HepG2 (cell line): ENCODE data around the gene BRAF. TPM values are rescaled to one million over a fixed set of nuclear protein-coding genes. Genes with fewer than 3 reads are reported as not detected.
A peak's percentile ranks its signal among the peaks of the same experiment; 100 is the strongest.

Experiments used
- ATAC-seq: fragments of 200-7000 bp; cut with Tn5 transposase; 3 replicates; pipeline ENCODE4 v1.9.1; 2020; ENCODE audit warnings: mild to moderate bottlenecking, moderate library complexity
- BruUV-seq: library from RNA; stranded (reverse); fragments of 400-500 nt; replicated peaks from 2 replicates; lab custom pipeline; 2021; lab: Mats Ljungman, UMichigan
- CTCF ChIA-PET: fragments of 300-600 bp; formaldehyde crosslinking; extraction: SDS; loops from one replicate; lab custom pipeline; 2021; ENCODE audit warnings: low total read pairs, inconsistent platforms, low intra/inter-chr PET ratio; lab: Yijun Ruan, JAX
- POLR2A ChIA-PET: fragments of 350-600 bp; sonication (Branson Sonifier 250); formaldehyde crosslinking; loops from one replicate; lab custom pipeline; 2020; ENCODE audit warnings: antibody characterized with exemption, inconsistent platforms; lab: Yijun Ruan, JAX
- DNase-seq: peaks from one replicate; pipeline ENCODE4 v3.0.0-alpha.2; 2015; ENCODE audit warnings: low spot score
- FAIRE-seq: peaks from 3 replicates; lab custom pipeline; 2011; peaks lifted over from hg19 to GRCh38; lab: Jason Lieb, UNC
- H2AFZ ChIP-seq: one replicate; pipeline ENCODE4 v1.6.1; 2011; ENCODE audit warnings: low read length, inconsistent platforms
- H3K27ac ChIP-seq: fragments of 300-600 bp; 3 replicates; pipeline ENCODE4 v1.8.0; 2011; ENCODE audit warnings: mixed run types, mild to moderate bottlenecking, mixed read lengths, low read length, inconsistent platforms; ENCODE audit not compliant: insufficient read depth; ENCODE audit errors: extremely low read length
- H3K27me3 ChIP-seq, 2 experiments: fragments of 200-600 bp in 1 of 2; 2 replicates in 1 of 2; 3 replicates in 1 of 2; pipeline versions ENCODE4 v1.6.0 to v1.8.0; 2011; ENCODE audit warnings: low read length in 2 of 2, mild to moderate bottlenecking in 2 of 2, moderate library complexity in 2 of 2, inconsistent platforms in 1 of 2; ENCODE audit not compliant: insufficient read depth in 2 of 2, control insufficient read depth in 1 of 2
- H3K36me3 ChIP-seq, 2 experiments: fragments of 200-600 bp in 1 of 2; replicated peaks in 1 of 2; 2 replicates in 1 of 2; 3 replicates in 1 of 2; pipeline versions ENCODE4 v1.5.1 to v1.8.0; 2011; ENCODE audit warnings: low read length in 2 of 2, inconsistent platforms in 1 of 2; ENCODE audit not compliant: insufficient read depth in 2 of 2, control insufficient read depth in 1 of 2
- H3K4me1 ChIP-seq: 2 replicates; pipeline ENCODE4 v1.5.1; 2012; ENCODE audit warnings: low read length, inconsistent platforms; ENCODE audit not compliant: insufficient read depth
- H3K4me2 ChIP-seq: 2 replicates; pipeline ENCODE4 v1.6.0; 2011; ENCODE audit warnings: low read depth, low read length, inconsistent platforms
- H3K4me3 ChIP-seq, 3 experiments: fragments of 200-600 bp in 1 of 3; sonication (generic), shearing (Covaris generic) in 1 of 3; replicated peaks in 1 of 3; 2 replicates each; pipeline ENCODE4 v1.5.1; 2011 to 2016; ENCODE audit warnings: low read length in 3 of 3, inconsistent platforms in 2 of 3, low read depth in 2 of 3, mild to moderate bottlenecking in 2 of 3, control low read depth in 1 of 3, mixed read lengths in 1 of 3; ENCODE audit not compliant: insufficient read depth in 1 of 3
- H3K79me2 ChIP-seq: one replicate; pipeline ENCODE4 v1.6.1; 2011; ENCODE audit warnings: low read length, inconsistent platforms; ENCODE audit not compliant: insufficient read depth
- H3K9ac ChIP-seq: 2 replicates; pipeline ENCODE4 v1.6.0; 2011; ENCODE audit warnings: mild to moderate bottlenecking, low read depth, low read length, inconsistent platforms; ENCODE audit not compliant: insufficient read depth
- H3K9me3 ChIP-seq: 2 replicates; pipeline ENCODE4 v1.5.1; 2012; ENCODE audit warnings: mild to moderate bottlenecking, low read length
- H4K20me1 ChIP-seq: 2 replicates; pipeline ENCODE4 v1.6.0; 2011; ENCODE audit warnings: inconsistent platforms, mild to moderate bottlenecking, low read length, moderate library complexity; ENCODE audit not compliant: insufficient read depth
- BRD4 ChIP-seq: sonication (generic); formaldehyde crosslinking; IDR thresholded peaks from 2 replicates; pipeline ENCODE4 v1.4.0; 2020; ENCODE audit warnings: missing genetic modification reagents
- CREB1 ChIP-seq, 2 experiments: fragments of 450-650 bp in 1 of 2; IDR thresholded peaks; 2 replicates each; pipeline ENCODE4 v1.6.1; 2016 to 2017; ENCODE audit warnings: control low read depth in 1 of 2, mild to moderate bottlenecking in 1 of 2, missing compliant biosample characterization in 1 of 2, missing genetic modification characterization in 1 of 2
- ERF ChIP-seq: IDR thresholded peaks from 2 replicates; pipeline ENCODE4 v1.6.1; 2018; ENCODE audit warnings: missing biosample characterization, missing genetic modification reagents
- MEIS1 ChIP-seq: sonication (generic); formaldehyde crosslinking; IDR thresholded peaks from 2 replicates; pipeline ENCODE4 v1.9.0; 2021; ENCODE audit warnings: mild to moderate bottlenecking, missing genetic modification reagents, moderate library complexity, borderline replicate concordance
- NBN ChIP-seq: fragments of 450-650 bp; conservative IDR thresholded peaks from 2 replicates; pipeline ENCODE4 v1.6.1; 2017
- NR2F2 ChIP-seq: IDR thresholded peaks from 2 replicates; pipeline ENCODE4 v1.6.1; 2012; ENCODE audit warnings: low read depth, inconsistent platforms, borderline replicate concordance
- PHF21A ChIP-seq: sonication (generic); formaldehyde crosslinking; IDR thresholded peaks from 2 replicates; pipeline ENCODE4 v1.5.0; 2020; ENCODE audit warnings: mild to moderate bottlenecking, missing genetic modification reagents
- PITX1 ChIP-seq: sonication (generic); formaldehyde crosslinking; IDR thresholded peaks from 2 replicates; pipeline ENCODE4 v1.5.1; 2020; ENCODE audit warnings: mild to moderate bottlenecking, missing genetic modification reagents
- REPIN1 ChIP-seq: sonication (generic); formaldehyde crosslinking; IDR thresholded peaks from 2 replicates; pipeline ENCODE4 v1.8.0; 2022; ENCODE audit warnings: missing genetic modification reagents, low read depth, mild to moderate bottlenecking, borderline replicate concordance
- SMARCE1 ChIP-seq: fragments of 450-650 bp; IDR thresholded peaks from 2 replicates; pipeline ENCODE4 v1.6.1; 2017; ENCODE audit warnings: borderline replicate concordance
- SNAPC4 ChIP-seq: sonication (generic); formaldehyde crosslinking; IDR thresholded peaks from 2 replicates; pipeline ENCODE4 v1.4.0; 2020; ENCODE audit warnings: mild to moderate bottlenecking, missing genetic modification reagents
- ZNF383 ChIP-seq: sonication (generic); formaldehyde crosslinking; IDR thresholded peaks from 2 replicates; pipeline ENCODE4 v1.4.0; 2020; ENCODE audit warnings: missing genetic modification reagents, mild to moderate bottlenecking, borderline replicate concordance
- ZNF546 ChIP-seq: sonication (generic); formaldehyde crosslinking; conservative IDR thresholded peaks from 2 replicates; pipeline ENCODE4 v1.8.1; 2023; ENCODE audit warnings: mild to moderate bottlenecking, missing genetic modification reagents
- ZNF816 ChIP-seq: sonication (generic); formaldehyde crosslinking; IDR thresholded peaks from 2 replicates; pipeline ENCODE4 v1.8.0; 2022; ENCODE audit warnings: missing genetic modification reagents, mild to moderate bottlenecking, borderline replicate concordance
- WGBS: methylation state at CpG from one replicate; pipeline ENCODE4 v1.1.6; 2017; ENCODE audit warnings: low lambda C conversion rate; 5-methylcytosine and 5-hydroxymethylcytosine counted together
- in situ Hi-C: cut with HindIII; loops from 2 replicates; pipeline ENCODE4 v1.10.0; 2017; ENCODE audit warnings: low pct_unique_long_range_greater_than_20kb; ENCODE audit not compliant: extremely low pct_ligation_motif_present
- intact Hi-C: fragments of 100-400 bp; cut with micrococcal nuclease; formaldehyde crosslinking; loops from one replicate; pipeline ENCODE4 v1.10.0; 2022; ENCODE audit not compliant: unreplicated experiment
- polyA plus RNA-seq, 8 experiments: library from polyadenylated mRNA; depleted of rRNA in 3 of 8; stranded (reverse) in 7 of 8; unstranded in 1 of 8; fragments of >200 nt; fragmentation: Illumina TruSeq in 4 of 8; extraction: Trizol in 4 of 8; gene quantifications; 2 replicates each; pipeline versions ENCODE4 v1.2.1 to v1.2.3, GENCODE V29; 2011 to 2016; ENCODE audit warnings: low read depth in 4 of 8, missing spikeins in 1 of 8, mixed read lengths in 1 of 8; ENCODE audit not compliant: insufficient read depth in 1 of 8
- total RNA-seq, 5 experiments: library from RNA; depleted of rRNA; stranded (reverse); fragments of >200 nt; fragmentation: Illumina TruSeq; extraction: Trizol; gene quantifications; 2 replicates each; pipeline ENCODE4 v1.2.3, GENCODE V29; 2016; ENCODE audit warnings: low read depth in 1 of 5
- TF ChIP-seq, protein P1 (sequence below): IDR thresholded peaks from 2 replicates; pipeline ENCODE4 v1.6.1; 2016; ENCODE audit warnings: low read depth, borderline replicate concordance
- TF ChIP-seq, protein P2 (sequence below): sonication (generic); formaldehyde crosslinking; IDR thresholded peaks from 2 replicates; pipeline ENCODE4 v1.9.0; 2021; ENCODE audit warnings: missing genetic modification reagents, mild to moderate bottlenecking, borderline replicate concordance

Gene BRAF
- total and polyA plus RNA-seq, 2 of the 13 experiments (the other 11 are each of a cell fraction or from before 2014, with no cell fraction given): 12.5 to 13.4 TPM

DNA sequence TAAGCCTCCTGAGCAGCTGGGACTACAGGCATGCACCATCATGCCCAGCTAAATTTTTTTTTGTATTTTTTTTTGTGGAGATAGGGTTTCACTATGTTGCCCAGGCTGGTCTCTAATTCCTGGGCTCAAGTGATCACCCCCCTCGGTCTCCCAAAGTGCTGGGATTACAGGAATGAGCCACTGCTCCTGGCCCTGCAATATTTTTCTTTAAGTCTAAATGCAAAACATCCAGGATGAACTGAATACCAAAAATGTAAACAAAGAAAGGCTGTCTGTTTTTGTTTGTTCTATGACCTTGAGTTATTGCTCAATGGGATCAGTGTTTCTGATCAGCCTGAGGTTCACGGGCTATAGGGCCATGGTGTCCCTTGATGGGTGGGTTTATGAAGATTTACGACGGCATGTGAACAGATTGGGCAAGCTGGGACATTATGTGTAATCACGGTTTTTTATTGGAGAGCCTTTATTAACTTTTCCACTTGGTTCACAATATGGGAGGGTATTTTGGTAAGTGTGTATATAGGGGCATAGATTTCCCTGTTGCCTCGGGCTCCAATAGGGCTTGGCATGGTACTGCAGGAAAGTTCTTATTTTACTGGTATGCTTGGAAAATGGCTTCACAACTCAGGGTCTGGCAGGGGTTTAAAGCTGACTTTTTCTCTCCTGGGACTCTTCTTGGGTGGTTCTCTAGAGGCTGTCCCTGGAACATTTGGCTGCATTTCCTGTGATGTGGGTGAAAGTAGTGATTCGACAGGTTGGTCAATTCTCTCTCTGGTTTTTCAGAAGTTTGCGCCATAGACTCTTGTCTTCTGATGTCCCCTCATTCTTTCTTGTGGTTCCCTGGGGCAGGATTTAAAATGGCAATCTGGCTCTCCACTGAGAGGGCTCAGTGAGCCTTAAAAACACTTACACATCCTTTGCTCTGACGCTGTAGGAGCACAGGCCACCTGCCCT lies 48.4 kb upstream of the BRAF start:
- Histone ChIP-seq H3K4me2 (peak overlapping the region; percentile 81), H3K27ac (peak overlapping the region; percentile 85)
- intact Hi-C loops: loop anchor here (2.0 kb wide), 1 partner anchor 48 kb away; the partner anchor contains the start of gene BRAF
- TF ChIP-seq SMARCE1 (no peak), NBN (no peak), NR2F2 (no peak), ZNF383 (CRISPR knock-in tag) (no peak), BRD4 (CRISPR knock-in tag) (0 out of 2 replicates have a peak, but pooled peaks have one; percentile 23), REPIN1 (CRISPR knock-in tag) (no peak; the same call in 1 of the 2 replicates), MEIS1 (no peak), CREB1 (IDR thresholded peaks at IDR 0.05) (no peak), CREB1 (CRISPR knock-in tag; IDR thresholded peaks at IDR 0.05) (peak; percentile 74), ERF (peak; percentile 31; the same call in 1 of the 2 replicates), PHF21A (CRISPR knock-in tag) (peak; percentile 60; the same call in 1 of the 2 replicates), SNAPC4 (CRISPR knock-in tag) (peak; percentile 74), PITX1 (peak; percentile 59; the same call in 1 of the 2 replicates), ZNF816 (CRISPR knock-in tag) (no peak), ZNF546 (CRISPR knock-in tag) (no peak; the same call in 1 of the 2 replicates)
- TF ChIP-seq, protein P1, sequence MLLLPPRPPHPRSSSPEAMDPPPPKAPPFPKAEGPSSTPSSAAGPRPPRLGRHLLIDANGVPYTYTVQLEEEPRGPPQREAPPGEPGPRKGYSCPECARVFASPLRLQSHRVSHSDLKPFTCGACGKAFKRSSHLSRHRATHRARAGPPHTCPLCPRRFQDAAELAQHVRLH (CRISPR knock-in tag): peak; percentile 46; the same call in 1 of the 2 replicates
- TF ChIP-seq, protein P2, sequence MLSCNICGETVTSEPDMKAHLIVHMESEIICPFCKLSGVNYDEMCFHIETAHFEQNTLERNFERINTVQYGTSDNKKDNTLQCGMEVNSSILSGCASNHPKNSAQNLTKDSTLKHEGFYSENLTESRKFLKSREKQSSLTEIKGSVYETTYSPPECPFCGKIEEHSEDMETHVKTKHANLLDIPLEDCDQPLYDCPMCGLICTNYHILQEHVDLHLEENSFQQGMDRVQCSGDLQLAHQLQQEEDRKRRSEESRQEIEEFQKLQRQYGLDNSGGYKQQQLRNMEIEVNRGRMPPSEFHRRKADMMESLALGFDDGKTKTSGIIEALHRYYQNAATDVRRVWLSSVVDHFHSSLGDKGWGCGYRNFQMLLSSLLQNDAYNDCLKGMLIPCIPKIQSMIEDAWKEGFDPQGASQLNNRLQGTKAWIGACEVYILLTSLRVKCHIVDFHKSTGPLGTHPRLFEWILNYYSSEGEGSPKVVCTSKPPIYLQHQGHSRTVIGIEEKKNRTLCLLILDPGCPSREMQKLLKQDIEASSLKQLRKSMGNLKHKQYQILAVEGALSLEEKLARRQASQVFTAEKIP (CRISPR knock-in tag): no peak

More for the DNA sequence above, 48.4 kb upstream of the BRAF start:
- H3K27me3 ChIP-seq: no peaks in the 10 kb centered on the region
- H3K4me3 ChIP-seq: peak overlapping the region; percentile 34 to 43 (median 36); a peak in 5 of 6 replicates
- peak; percentile 90 for DNase-seq
- H3K9me3 ChIP-seq: no peaks in the 10 kb centered on the region
- ATAC-seq: peak; percentile 79
- WGBS: 11% methylated on average over 8 of the region's 9 CpGs
- CTCF ChIA-PET: no interaction called here
- H3K36me3 ChIP-seq: no peaks in the 10 kb centered on the region
- H3K4me1 ChIP-seq: peaks cover 76% of the 10 kb centered on the region
- H3K9ac ChIP-seq: peak overlapping the region; percentile 45
- in situ Hi-C loops: no loop called here
- BruUV-seq: no TSS peak
- POLR2A ChIA-PET: interaction anchor here (1.5 to 1.6 kb wide), 2 partner anchors 49 to 143 kb away, joined by 3 to 7 read pairs; partner anchors contain the start of gene BRAF
- H2AFZ ChIP-seq: no peak overlapping the region
- peak; percentile 64 for FAIRE-seq
- no peaks in the 10 kb centered on the region for H4K20me1 ChIP-seq
- H3K79me2 ChIP-seq: no peaks in the 10 kb centered on the region
